MM.1S (cell line): Measurements from ENCODE around the gene ECSIT.

ENCODE experiments used
- CTCF ChIP-seq: fragments of 300-600 bp; sonication (generic); IDR thresholded peaks from 2 replicates; pipeline ENCODE4 v1.5.1; 2016; ENCODE audit warnings: antibody characterized with exemption, low read length, mixed read lengths
- EZH2 ChIP-seq: fragments of 300-600 bp; sonication (generic); optimal IDR thresholded peaks from 2 replicates; pipeline ENCODE3; 2017; ENCODE audit warnings: low read depth, mild to moderate bottlenecking, antibody characterized with exemption, low read length, mixed read lengths

GRCh38 chr19:11530432-11530831 lies 1.5 kb upstream of the ECSIT start:
- peak; percentile 31 for TF ChIP-seq CTCF
- TF ChIP-seq EZH2 = no peak
